ENCODE results near the gene NUP62CL. TPM values are rescaled to one million over a fixed set of nuclear protein-coding genes. Genes with fewer than 3 reads are reported as not detected.
A peak's percentile ranks its signal among the peaks of the same experiment; 100 is the strongest.

NUP62CL gene
- total and polyA plus RNA-seq, 2 donors (not counting 1 experiment from before 2014, with no cell fraction given): 0.89 to 3.2 TPM

DNA sequence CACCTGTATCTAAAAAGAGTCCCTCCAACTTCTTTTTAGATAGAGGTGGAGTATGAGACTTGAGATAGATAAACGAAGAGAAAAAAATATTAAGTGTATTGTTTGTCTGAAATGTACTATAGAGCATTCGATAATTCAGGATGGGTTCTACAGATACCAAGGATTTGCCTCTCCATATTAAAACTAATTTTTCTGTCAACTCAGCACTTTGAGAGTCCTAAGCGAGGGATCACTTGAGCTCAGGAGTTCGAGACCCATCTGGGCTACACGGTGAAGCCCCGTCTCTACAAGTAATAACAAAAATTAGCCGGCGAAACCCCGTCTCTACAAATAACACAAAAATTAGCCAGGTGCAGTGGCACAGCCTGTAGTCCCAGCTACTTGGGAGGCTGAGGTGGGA is 1.7 kb upstream of the NUP62CL start:
- H3K27me3 ChIP-seq (replicated peaks in 1 of 4; ENCODE audit: control extremely low read depth in 1 of 4, control insufficient read depth in 3 of 4, insufficient read depth in 4 of 4, low read length in 3 of 4): no peaks in the 10 kb centered on the region
- 100% methylated on average over 1 of the region's 9 CpGs for WGBS (ENCODE audit: insufficient coverage)
- no peak overlapping the region for H2AFZ ChIP-seq (ENCODE audit: insufficient read depth, low read depth, low read length, poor library complexity, severe bottlenecking)
- Mint-ChIP-seq H3K4me1 (peaks cover 9% of the 10 kb centered on the region), H3K27ac (no peak overlapping the region), H3K4me3 (no peak overlapping the region), H3K9me3 (ENCODE audit: insufficient read depth) (no peaks in the 10 kb centered on the region), H3K27me3 (no peaks in the 10 kb centered on the region)
- H3K4me1 ChIP-seq (ENCODE audit: control insufficient read depth in 2 of 2, insufficient read depth in 2 of 2, low read length in 2 of 2): peaks cover 3 to 4% of the 10 kb centered on the region in 2 donors
- TF ChIP-seq EZH2 (IDR thresholded peaks at IDR 0.05; ENCODE audit: borderline replicate concordance, insufficient read depth, low read depth, low read length, poor library complexity, severe bottlenecking): no peak
- TF ChIP-seq, protein P1, sequence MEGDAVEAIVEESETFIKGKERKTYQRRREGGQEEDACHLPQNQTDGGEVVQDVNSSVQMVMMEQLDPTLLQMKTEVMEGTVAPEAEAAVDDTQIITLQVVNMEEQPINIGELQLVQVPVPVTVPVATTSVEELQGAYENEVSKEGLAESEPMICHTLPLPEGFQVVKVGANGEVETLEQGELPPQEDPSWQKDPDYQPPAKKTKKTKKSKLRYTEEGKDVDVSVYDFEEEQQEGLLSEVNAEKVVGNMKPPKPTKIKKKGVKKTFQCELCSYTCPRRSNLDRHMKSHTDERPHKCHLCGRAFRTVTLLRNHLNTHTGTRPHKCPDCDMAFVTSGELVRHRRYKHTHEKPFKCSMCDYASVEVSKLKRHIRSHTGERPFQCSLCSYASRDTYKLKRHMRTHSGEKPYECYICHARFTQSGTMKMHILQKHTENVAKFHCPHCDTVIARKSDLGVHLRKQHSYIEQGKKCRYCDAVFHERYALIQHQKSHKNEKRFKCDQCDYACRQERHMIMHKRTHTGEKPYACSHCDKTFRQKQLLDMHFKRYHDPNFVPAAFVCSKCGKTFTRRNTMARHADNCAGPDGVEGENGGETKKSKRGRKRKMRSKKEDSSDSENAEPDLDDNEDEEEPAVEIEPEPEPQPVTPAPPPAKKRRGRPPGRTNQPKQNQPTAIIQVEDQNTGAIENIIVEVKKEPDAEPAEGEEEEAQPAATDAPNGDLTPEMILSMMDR (IDR thresholded peaks at IDR 0.05): no peak
- CTCF ChIA-PET: no interaction called here
- no peak overlapping the region for H3K4me2 ChIP-seq (replicated peaks; ENCODE audit: low read depth, low read length, poor library complexity, severe bottlenecking)
- H3K36me3 ChIP-seq (replicated peaks in 1 of 2; ENCODE audit: control extremely low read depth in 1 of 2, control insufficient read depth in 1 of 2, extremely low read depth in 1 of 2, insufficient read depth in 2 of 2, low read length in 1 of 2): no peaks in the 10 kb centered on the region
- no peak overlapping the region for H3K27ac ChIP-seq (ENCODE audit: low read length in 2 of 2)
- POLR2A ChIA-PET: no interaction called here
- H3K79me2 ChIP-seq (ENCODE audit: control insufficient read depth, insufficient read depth, low read length): no peaks in the 10 kb centered on the region
- no peaks in the 10 kb centered on the region for H3K9me3 ChIP-seq (ENCODE audit: control extremely low read depth in 1 of 3, control insufficient read depth in 2 of 3, insufficient read depth in 1 of 3, low read length in 2 of 3)
- intact Hi-C loops (cut with micrococcal nuclease): loop anchor here (2.0 to 5.0 kb wide), 2 partner anchors 91 to 421 kb away; partner anchors contain the start of genes PRPS1 and RBM41
- no peak overlapping the region for H3K9ac ChIP-seq (ENCODE audit: low read length)
- no peak overlapping the region for H3K4me3 ChIP-seq (ENCODE audit: control extremely low read depth in 1 of 5, extremely low read depth in 1 of 5, insufficient read depth in 1 of 5, low read depth in 2 of 5, low read length in 4 of 5)
- ATAC-seq (ENCODE audit: low read depth) (no peak), DNase-seq (no peak)
- H4K20me1 ChIP-seq (ENCODE audit: control insufficient read depth, insufficient read depth, low read length, poor library complexity, severe bottlenecking): no peaks in the 10 kb centered on the region

- no peak overlapping the region for H3K27ac Mint-ChIP-seq
- CTCF ChIA-PET: no interaction called here
- ATAC-seq (ENCODE audit: low read depth) (no peak), DNase-seq (peak; percentile 4)
- no peaks in the 10 kb centered on the region for H3K79me2 ChIP-seq (ENCODE audit: control insufficient read depth, insufficient read depth, low read length)
- H3K27me3 Mint-ChIP-seq: no peaks in the 10 kb centered on the region
- no peak overlapping the region for H2AFZ ChIP-seq (ENCODE audit: insufficient read depth, low read depth, low read length, poor library complexity, severe bottlenecking)
- H3K27ac ChIP-seq (ENCODE audit: low read length in 2 of 2): no peak overlapping the region
- peaks cover 9% of the 10 kb centered on the region for H3K4me1 Mint-ChIP-seq
- H3K4me1 ChIP-seq (ENCODE audit: control insufficient read depth in 2 of 2, insufficient read depth in 2 of 2, low read length in 2 of 2): peaks cover 3 to 4% of the 10 kb centered on the region in 2 donors
- TF ChIP-seq, protein P1 (IDR thresholded peaks at IDR 0.05): no peak
- no peak for TF ChIP-seq EZH2 (IDR thresholded peaks at IDR 0.05; ENCODE audit: borderline replicate concordance, insufficient read depth, low read depth, low read length, poor library complexity, severe bottlenecking)
- H3K4me3 ChIP-seq (ENCODE audit: control extremely low read depth in 1 of 5, extremely low read depth in 1 of 5, insufficient read depth in 1 of 5, low read depth in 2 of 5, low read length in 4 of 5): no peak overlapping the region
- H3K27me3 ChIP-seq (replicated peaks in 1 of 4; ENCODE audit: control extremely low read depth in 1 of 4, control insufficient read depth in 3 of 4, insufficient read depth in 4 of 4, low read length in 3 of 4): no peaks in the 10 kb centered on the region
- 100% methylated on average over 1 of the region's 7 CpGs for WGBS (ENCODE audit: insufficient coverage)
- H3K4me2 ChIP-seq (replicated peaks; ENCODE audit: low read depth, low read length, poor library complexity, severe bottlenecking): no peak overlapping the region
- intact Hi-C loops (cut with micrococcal nuclease): loop anchor here (2.0 to 5.0 kb wide), 2 partner anchors 90 to 422 kb away; partner anchors contain the start of genes PRPS1 and RBM41
- no peaks in the 10 kb centered on the region for H3K9me3 ChIP-seq (ENCODE audit: control extremely low read depth in 1 of 3, control insufficient read depth in 2 of 3, insufficient read depth in 1 of 3, low read length in 2 of 3)
- no peaks in the 10 kb centered on the region for H3K36me3 ChIP-seq (replicated peaks in 1 of 2; ENCODE audit: control extremely low read depth in 1 of 2, control insufficient read depth in 1 of 2, extremely low read depth in 1 of 2, insufficient read depth in 2 of 2, low read length in 1 of 2)
- no peak overlapping the region for H3K4me3 Mint-ChIP-seq
- no peak overlapping the region for H3K9ac ChIP-seq (ENCODE audit: low read length)
- H4K20me1 ChIP-seq (ENCODE audit: control insufficient read depth, insufficient read depth, low read length, poor library complexity, severe bottlenecking): no peaks in the 10 kb centered on the region
- no peaks in the 10 kb centered on the region for H3K9me3 Mint-ChIP-seq (ENCODE audit: insufficient read depth)
- POLR2A ChIA-PET: no interaction called here
These were observed 856 bp upstream of the NUP62CL start for GRCh38 chrX:107207089-107207488.

Measured in B cell (primary cell).